ENCODE measurements around the gene ZGPAT.
"Not testable (repeated sequence)": the region's sequence is repeated elsewhere in the genome, so short reads cannot be mapped to it uniquely, and the experiment has no call there.

Gene ZGPAT

GRCh38 chr20:63702751-63703470, 4.9 kb upstream of the ZGPAT start:
- DNase-seq (ENCODE audit: low read depth in 3 of 3): no peak

DNA sequence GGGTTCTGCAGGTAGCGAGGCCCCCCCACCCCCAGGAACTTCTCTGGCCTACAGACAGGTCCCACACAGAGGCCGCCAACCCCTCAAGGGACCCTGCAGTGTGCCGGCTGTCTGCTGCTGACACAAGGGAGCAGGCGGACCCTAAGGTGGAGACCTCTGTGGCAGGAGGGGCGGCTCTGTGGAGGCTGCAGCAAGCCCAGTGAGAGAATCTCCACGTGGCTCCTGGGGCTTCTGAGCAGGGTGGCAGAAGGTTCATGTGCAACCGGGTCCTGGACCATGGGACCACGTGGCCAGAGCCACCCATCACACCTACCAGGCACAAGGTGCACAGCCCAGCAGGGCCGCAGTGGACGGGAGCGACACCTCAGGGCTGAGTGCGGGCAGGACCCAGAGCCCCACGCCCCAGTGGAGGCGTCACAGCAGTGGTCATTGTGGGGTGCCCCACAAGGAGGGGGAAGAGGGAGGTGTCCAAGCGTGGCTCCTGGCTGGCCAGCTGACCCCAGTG, 4.3 kb upstream of the ZGPAT start:
- DNase-seq (ENCODE audit: low read depth in 3 of 3): no peak

- DNase-seq (ENCODE audit: low read depth in 3 of 3): no peak
Measured at GRCh38 chr20:63703976-63704748, 3.7 kb upstream of the ZGPAT start.

DNA sequence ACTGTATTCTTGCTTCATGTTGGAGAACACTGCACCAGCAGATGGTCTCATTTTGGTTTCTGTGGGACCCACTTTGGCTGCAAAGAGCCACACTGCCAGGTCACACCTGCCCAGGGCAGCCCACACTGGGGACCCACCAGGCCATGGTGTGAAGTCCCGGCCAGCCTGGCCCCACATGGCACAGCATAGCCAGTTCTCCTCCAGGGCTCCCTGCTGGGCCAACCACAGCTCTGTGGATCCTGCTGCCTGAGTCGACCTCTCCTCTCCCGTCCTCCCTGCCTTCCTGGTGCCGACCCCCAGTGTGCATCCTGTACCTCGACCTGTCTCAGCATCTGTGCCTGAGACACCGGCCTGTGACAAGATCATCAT, 3.1 kb upstream of the ZGPAT start:
- DNase-seq (ENCODE audit: low read depth in 3 of 3): no peak

DNA sequence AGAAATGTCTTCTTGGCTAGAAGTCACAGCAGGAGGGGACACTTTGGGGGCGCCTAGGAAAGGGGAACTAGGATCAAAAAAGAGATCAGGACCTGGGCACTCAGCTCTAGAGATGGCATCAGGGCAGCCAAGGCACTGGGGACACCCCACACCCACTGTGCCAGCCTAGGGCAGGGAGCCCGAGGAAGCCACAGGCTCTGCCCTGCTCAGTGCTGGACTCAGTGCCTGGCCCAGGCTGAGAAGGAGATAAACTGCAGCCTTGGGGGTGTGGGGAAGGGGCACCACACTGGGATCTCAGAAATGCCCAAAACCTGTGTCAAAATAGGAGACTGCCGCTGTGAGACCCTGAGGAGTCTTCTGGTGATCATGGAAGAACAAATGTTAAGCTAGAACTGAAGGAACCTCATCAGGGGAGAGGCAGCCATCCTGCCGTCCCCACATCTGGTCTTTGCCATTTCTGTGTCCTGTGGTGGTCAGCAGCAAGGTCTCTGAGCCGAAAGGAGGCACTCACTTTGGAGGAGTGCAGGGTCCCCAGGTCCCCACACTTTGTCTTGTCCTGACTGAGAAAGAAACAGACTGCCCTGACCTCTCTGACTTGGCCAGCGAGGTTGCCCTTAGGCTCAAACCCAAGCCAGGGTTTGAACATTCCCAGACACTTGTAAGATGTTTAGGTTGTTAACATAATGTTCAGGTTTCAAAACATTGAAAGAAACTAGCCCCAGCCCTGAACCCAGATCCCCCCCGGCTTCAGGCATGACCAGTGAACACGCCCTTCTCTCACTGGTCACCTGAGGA, 2.4 kb upstream of the ZGPAT start:
- DNase-seq (ENCODE audit: low read depth in 3 of 3): no peak

- DNase-seq (ENCODE audit: low read depth in 3 of 3): no peak
Measured at GRCh38 chr20:63706027-63706695, 1.7 kb upstream of the ZGPAT start.

- peak in 1 of 3 donors; percentile 56 for DNase-seq (ENCODE audit: low read depth in 3 of 3)
Measured at GRCh38 chr20:63706852-63707557, 834 bp upstream of the ZGPAT start.

DNA sequence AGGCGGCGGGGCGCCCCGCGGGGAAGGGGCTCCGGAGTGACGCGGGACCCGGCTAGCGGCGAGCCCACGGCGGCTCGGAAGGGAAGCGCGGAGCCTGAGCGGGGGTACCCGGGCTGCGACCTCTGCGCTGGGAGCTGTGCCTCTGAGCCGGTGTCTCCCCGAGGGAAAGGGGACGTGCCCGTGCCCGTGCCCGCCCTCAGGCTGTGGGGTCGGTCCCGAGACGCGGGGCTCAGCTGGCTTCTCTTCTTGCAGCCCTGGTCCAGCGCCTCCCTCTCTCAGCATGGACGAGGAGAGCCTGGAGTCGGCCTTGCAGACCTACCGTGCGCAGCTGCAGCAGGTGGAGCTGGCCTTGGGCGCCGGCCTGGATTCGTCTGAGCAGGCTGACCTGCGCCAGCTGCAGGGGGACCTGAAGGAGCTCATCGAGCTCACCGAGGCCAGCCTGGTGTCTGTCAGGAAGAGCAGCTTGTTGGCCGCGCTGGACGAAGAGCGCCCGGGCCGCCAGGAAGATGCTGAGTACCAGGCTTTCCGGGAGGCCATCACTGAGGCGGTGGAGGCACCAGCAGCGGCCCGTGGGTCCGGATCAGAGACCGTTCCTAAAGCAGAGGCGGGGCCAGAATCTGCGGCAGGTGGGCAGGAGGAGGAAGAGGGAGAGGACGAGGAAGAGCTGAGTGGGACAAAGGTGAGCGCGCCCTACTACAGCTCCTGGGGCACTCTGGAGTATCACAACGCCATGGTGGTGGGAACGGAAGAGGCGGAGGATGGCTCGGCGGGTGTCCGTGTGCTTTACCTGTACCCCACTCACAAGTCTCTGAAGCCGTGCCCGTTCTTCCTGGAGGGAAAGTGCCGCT, 686 bp downstream of the ZGPAT start:
- DNase-seq (ENCODE audit: low read depth in 3 of 3): no peak

GRCh38 chr20:63709149-63709527, 1.3 kb downstream of the ZGPAT start:
- DNase-seq (ENCODE audit: low read depth in 3 of 3): no peak

DNA sequence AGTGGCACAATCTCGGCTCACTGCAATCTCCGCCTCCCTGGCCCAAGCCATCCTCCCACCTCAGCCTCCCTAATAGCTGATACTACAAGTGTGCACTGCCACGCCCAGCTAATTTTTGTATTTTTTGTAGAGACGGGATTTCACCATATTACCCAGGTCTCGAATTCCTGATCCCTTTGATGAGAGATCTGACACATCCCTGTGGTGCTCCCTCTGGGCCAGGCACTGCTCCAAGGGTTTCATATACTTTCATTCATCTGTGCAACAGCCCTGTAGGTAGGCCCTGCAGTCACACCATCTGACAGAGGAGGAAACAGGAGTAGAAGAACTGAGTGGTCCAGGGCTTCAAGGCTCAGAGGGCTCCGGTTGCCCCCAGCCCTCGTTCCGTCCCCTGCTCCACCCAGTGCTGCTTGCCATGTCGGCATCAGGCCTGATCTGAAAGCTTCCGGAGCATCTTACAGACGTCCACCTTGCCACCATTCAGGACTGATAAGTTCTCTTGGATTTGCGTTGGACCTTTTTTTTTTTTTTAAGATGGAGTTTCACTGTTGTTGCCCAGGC, 3.3 kb downstream of the ZGPAT start:
- no peak for DNase-seq (ENCODE audit: low read depth in 3 of 3)

- DNase-seq (ENCODE audit: low read depth in 3 of 3): no peak
Measured at GRCh38 chr20:63712191-63712590, 4.4 kb downstream of the ZGPAT start.

GRCh38 chr20:63714858-63715257, 7.0 kb downstream of the ZGPAT start:
- DNase-seq (ENCODE audit: low read depth in 3 of 3): no peak

DNA sequence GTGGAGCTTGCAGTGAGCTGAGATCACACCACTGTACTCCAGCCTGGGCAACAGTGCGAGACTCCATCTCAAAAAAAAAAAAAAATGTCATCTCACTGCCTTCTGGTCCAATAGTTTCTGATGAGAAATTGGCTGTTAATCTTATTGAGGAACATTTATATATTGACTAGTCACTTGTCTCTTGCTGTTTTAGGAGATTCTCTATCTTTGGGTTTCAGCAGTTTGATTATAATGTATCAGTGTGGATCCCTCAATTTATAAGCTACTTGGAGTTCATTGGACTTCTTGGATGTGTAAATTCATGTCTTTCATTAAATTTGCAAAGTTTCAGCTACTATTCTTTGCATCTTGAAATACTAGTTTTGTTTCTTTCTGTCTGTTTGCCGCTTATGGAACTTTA, 11.2 kb downstream of the ZGPAT start:
- DNase-seq (ENCODE audit: low read depth in 3 of 3): no peak

DNA sequence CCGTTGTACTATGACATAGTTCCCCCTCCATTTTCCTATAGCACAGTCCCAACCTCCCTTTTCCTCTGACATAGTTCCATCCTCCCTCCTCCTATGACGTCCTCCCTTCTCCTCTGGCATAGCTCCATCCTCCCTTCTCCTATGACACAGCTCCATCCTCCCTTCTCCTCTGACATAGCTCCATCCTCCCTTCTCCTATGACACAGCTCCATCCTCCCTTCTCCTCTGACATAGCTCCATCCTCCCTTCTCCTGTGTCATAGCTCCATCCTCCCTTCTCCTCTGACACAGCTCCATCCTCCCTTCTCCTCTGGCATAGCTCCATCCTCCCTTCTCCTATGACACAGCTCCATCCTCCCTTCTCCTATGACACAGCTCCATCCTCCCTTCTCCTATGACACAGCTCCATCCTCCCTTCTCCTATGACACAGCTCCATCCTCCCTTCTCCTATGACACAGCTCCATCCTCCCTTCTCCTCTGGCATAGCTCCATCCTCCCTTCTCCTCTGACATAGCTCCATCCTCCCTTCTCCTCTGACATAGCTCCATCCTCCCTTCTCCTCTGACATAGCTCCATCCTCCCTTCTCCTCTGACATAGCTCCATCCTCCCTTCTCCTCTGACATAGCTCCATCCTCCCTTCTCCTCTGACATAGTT, 15.3 kb downstream of the ZGPAT start:
- not testable (repeated sequence) for DNase-seq (ENCODE audit: low read depth in 3 of 3)

DNA sequence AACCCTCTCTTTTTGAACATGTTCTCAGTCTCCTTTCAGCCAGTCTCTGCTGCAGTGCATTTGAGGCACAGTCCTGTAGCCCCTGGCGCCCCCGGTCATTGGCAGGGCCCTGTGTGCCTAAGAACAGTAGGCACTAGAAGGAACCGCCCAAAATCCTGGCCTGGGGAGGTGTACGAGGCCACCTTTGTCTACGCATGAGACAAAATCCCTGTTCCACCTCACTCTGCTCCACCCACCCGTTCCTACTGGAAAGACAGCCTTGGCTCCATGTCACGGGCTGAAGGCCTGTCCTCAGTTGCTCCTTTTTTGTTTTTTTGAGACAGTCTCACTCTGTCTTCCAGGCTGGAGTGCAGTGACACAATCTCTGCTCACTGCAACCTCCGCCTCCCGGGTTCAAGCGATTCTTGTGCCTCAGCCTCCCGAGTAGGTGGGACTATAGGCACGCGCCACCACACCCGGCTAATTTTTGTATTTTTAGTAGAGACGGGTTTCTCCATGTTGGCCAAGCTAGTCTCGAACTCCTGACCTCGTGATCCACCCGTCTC, 22.4 kb downstream of the ZGPAT start:
- not testable (repeated sequence) for DNase-seq (ENCODE audit: low read depth in 3 of 3)

DNA sequence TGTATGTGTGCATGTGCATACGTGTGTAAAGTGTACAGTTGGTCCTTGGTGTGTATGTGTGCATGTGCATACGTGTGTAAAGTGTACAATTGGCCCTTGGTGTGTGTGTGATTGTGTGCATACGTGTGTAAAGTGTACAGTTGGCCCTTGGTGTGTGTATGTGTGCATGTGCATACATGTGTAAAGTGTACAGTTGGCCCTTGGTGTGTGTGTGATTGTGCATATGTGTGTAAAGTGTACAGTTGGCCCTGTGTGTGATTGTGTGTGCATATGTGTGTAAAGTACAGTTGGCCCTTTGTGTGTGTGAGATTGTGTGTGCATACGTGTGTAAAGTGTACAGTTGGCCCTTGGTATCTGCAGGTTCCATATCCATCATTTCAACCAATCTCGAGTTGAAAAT, 23.6 kb downstream of the ZGPAT start:
- no peak for DNase-seq (ENCODE audit: low read depth in 3 of 3)

DNA sequence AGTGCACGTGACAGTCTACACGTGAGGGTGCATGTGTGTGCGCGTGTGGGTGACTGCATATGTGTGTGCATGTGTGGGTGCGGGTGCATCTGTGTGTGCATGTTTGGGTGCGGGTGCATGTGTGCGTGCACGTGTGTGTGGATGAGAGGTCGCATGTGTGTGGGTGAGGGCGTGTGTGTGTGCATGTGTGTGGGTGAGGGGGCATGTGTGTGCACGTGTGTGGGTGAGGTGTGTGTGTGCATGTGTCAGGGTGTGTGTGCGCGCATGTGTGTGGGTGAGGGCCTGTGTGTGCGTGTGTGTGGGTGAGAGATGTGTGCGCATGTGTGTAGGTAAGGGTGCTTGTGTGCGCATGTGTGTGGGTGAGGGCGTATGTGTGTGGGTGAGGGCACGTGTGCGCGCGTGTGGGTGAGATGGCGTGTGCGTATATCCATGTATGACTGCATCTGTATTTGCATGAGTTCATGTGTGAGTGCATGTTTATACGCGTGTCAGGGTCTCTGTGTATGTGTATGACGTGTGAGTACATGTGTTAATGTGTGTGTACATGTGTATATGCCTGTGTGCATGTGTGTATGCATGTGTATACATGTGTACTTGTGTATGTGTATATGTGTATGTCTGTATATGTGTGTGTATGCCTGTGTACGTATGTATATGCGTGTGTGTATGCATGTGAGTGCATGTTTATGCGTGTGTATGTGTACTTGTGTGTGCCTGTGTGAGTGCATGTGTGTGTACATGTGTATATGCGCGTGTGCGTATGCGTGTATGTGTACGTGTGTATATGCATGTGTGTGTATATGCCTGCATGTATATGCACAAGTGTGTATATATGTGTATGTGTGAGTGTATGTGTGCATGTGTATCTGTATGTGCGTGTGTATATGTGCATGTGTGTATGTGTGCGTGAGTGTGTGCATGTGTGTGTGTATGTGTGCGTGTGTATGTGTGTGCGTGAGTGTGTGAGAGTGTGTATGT, 24.6 kb downstream of the ZGPAT start:
- DNase-seq (ENCODE audit: low read depth in 3 of 3): no peak

GRCh38 chr20:63733117-63733516, 25.3 kb downstream of the ZGPAT start:
- DNase-seq (ENCODE audit: low read depth in 3 of 3): no peak
